Esophagus squamous epithelium (tissue), 4 donors: ENCODE data around the gene BBS9.

Experiments used
- POLR2A ChIP-seq, 4 donors: fragments of 450-650 bp; IDR thresholded peaks; one replicate each; pipeline ENCODE4 v1.6.1; 2017; ENCODE audit warnings: antibody characterized with exemption in 4 of 4, mild to moderate bottlenecking in 4 of 4, moderate library complexity in 3 of 4
- TF ChIP-seq, protein P1 (sequence below), 6 experiments: fragments of 450-650 bp in 4 of 6; fragments of 200-600 bp in 2 of 6; sonication (generic) in 2 of 6; IDR thresholded peaks; one replicate each; pipeline ENCODE4 v1.5.1; 2016 to 2019; ENCODE audit warnings: antibody characterized with exemption in 6 of 6, mild to moderate bottlenecking in 4 of 6, moderate library complexity in 4 of 6

DNA sequence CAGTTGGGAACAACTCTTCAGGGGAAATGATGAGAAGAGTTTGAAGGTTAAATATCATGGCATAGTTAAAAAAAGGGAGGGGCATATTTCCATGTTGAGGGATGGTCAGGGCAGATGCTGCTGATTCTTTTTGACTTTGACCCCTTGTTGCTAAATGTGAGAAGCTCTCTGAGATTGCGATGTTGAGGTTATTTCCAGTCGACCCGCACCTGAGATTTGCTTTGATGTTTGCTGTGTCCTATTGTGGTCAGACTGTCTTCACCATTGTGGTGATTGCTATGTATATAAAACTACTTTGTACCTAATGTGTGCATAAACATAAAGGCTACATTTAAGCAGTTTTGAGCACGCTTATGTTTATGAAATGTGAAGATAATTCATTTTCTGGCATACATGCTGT is 90.9 kb downstream of the BBS9 start:
- no peak for TF ChIP-seq POLR2A (IDR thresholded peaks at IDR 0.05)
- TF ChIP-seq, protein P1, sequence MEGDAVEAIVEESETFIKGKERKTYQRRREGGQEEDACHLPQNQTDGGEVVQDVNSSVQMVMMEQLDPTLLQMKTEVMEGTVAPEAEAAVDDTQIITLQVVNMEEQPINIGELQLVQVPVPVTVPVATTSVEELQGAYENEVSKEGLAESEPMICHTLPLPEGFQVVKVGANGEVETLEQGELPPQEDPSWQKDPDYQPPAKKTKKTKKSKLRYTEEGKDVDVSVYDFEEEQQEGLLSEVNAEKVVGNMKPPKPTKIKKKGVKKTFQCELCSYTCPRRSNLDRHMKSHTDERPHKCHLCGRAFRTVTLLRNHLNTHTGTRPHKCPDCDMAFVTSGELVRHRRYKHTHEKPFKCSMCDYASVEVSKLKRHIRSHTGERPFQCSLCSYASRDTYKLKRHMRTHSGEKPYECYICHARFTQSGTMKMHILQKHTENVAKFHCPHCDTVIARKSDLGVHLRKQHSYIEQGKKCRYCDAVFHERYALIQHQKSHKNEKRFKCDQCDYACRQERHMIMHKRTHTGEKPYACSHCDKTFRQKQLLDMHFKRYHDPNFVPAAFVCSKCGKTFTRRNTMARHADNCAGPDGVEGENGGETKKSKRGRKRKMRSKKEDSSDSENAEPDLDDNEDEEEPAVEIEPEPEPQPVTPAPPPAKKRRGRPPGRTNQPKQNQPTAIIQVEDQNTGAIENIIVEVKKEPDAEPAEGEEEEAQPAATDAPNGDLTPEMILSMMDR (IDR thresholded peaks at IDR 0.05), result no peak
